BE2C (cell line): ENCODE measurements around the gene TKT.

Experiments
- DNase-seq: peaks from one replicate; pipeline ENCODE4 v3.0.0-alpha.2; 2020
- H3K27me3 ChIP-seq: fragments of 250-450 bp; sonication (Bioruptor Pico); 2 replicates; pipeline ENCODE4 v1.5.1; 2020; ENCODE audit warnings: mild to moderate bottlenecking
- H3K36me3 ChIP-seq: fragments of 250-450 bp; sonication (Bioruptor Pico); 2 replicates; pipeline ENCODE4 v1.5.1; 2020; ENCODE audit warnings: mild to moderate bottlenecking
- H3K4me1 ChIP-seq: fragments of 250-450 bp; sonication (Bioruptor Pico); 2 replicates; pipeline ENCODE4 v1.5.1; 2020
- H3K4me3 ChIP-seq: 2 replicates; pipeline ENCODE4 v1.5.1; 2011; ENCODE audit warnings: low read depth, low read length
- H3K9me3 ChIP-seq: fragments of 250-450 bp; sonication (Bioruptor Pico); 2 replicates; pipeline ENCODE4 v1.5.1; 2020
- CTCF ChIP-seq: IDR thresholded peaks from 2 replicates; pipeline ENCODE4 v1.5.1; 2012; ENCODE audit warnings: mild to moderate bottlenecking, low read depth, low read length

The TKT gene

GRCh38 chr3:53181024-53181371 lies 74.8 kb downstream of the TKT start:
- no peaks in the 10 kb centered on the region for H3K27me3 ChIP-seq
- no peak for DNase-seq
- no peak for TF ChIP-seq CTCF
- no peaks in the 10 kb centered on the region for H3K9me3 ChIP-seq
- no peak overlapping the region for H3K4me3 ChIP-seq
- H3K36me3 ChIP-seq: no peaks in the 10 kb centered on the region
- no peaks in the 10 kb centered on the region for H3K4me1 ChIP-seq

- no peak for TF ChIP-seq CTCF
- H3K27me3 ChIP-seq: no peaks in the 10 kb centered on the region
- no peaks in the 10 kb centered on the region for H3K36me3 ChIP-seq
- no peak for DNase-seq
- no peaks in the 10 kb centered on the region for H3K4me1 ChIP-seq
- no peaks in the 10 kb centered on the region for H3K9me3 ChIP-seq
- H3K4me3 ChIP-seq: no peak overlapping the region
These were observed 75.4 kb downstream of the TKT start for GRCh38 chr3:53180305-53181023.

- no peak for TF ChIP-seq CTCF
- Histone ChIP-seq H3K4me1 (no peaks in the 10 kb centered on the region), H3K36me3 (no peaks in the 10 kb centered on the region), H3K4me3 (no peak overlapping the region), H3K9me3 (no peaks in the 10 kb centered on the region), H3K27me3 (no peaks in the 10 kb centered on the region)
- DNase-seq: no peak
These were observed 76.2 kb downstream of the TKT start for GRCh38 chr3:53179580-53179979.

- Histone ChIP-seq H3K4me1 (no peaks in the 10 kb centered on the region), H3K4me3 (no peak overlapping the region), H3K27me3 (no peaks in the 10 kb centered on the region), H3K9me3 (no peaks in the 10 kb centered on the region), H3K36me3 (no peaks in the 10 kb centered on the region)
- DNase-seq: no peak
- TF ChIP-seq CTCF: no peak
These were observed 77.6 kb downstream of the TKT start for GRCh38 chr3:53178246-53178645.

GRCh38 chr3:53175613-53176540 lies 79.9 kb downstream of the TKT start:
- DNase-seq: no peak
- no peaks in the 10 kb centered on the region for H3K4me1 ChIP-seq
- H3K4me3 ChIP-seq: no peak overlapping the region
- TF ChIP-seq CTCF: no peak
- no peaks in the 10 kb centered on the region for H3K36me3 ChIP-seq
- H3K27me3 ChIP-seq: no peaks in the 10 kb centered on the region
- no peaks in the 10 kb centered on the region for H3K9me3 ChIP-seq
